Measurements from ENCODE around the gene RREB1.

The RREB1 gene

DNA sequence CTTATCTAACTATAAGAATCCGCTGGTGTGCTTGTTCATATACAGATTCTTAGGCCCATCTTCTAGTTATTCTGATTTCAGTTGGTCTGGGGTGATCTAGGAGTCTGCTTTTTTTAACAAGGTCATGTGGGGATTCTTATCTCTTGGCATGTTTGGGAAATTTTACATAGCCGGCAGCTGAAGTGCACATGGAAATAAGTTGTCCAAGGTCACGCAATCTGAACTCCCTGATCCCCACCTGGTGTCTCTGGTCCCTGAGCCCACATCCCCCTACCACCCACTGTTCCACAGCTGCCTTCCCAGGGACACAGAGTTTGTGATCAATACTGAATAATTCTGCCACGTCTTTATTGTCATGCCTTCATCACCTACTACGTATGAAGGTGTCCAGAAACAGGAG, 114.4 kb downstream of the RREB1 start:
- DNase-seq (ENCODE audit: low read depth, low spot score), result no peak

GRCh38 chr6:7224731-7225130, 117.0 kb downstream of the RREB1 start:
- no peak for DNase-seq (ENCODE audit: low read depth, low spot score)

DNA sequence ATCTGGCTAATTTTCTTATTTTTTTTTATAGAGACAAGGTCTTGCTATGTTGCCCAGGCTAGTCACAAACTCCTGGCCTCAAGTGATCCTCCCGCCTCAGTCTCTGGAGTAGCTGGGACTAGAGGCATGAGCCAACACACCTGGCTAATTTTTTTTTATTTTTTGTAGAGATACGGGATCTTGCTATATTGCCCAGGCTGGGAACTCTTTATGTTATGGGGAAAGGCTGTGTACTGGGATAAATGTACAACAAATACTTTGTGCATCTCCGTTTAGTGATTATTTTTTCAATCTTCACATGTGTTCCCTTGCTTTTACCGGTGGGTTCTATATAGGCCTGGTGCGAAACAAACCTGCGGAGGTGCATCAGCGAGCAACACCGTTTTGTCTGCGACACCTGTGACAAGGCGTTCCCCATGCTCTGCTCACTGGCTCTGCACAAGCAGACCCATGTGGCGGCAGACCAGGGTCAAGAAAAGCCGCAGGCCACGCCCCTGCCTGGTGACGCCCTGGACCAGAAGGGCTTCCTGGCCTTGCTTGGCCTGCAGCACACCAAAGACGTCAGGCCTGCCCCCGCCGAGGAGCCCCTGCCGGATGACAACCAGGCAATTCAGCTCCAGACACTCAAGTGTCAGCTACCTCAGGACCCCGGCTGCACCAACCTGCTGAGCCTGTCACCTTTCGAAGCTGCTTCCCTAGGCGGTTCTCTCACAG, 121.1 kb downstream of the RREB1 start:
- DNase-seq (ENCODE audit: low read depth, low spot score), result no peak

- DNase-seq (ENCODE audit: low read depth, low spot score), result no peak
Observed at GRCh38 chr6:7229376-7230326, 121.9 kb downstream of the RREB1 start.

DNA sequence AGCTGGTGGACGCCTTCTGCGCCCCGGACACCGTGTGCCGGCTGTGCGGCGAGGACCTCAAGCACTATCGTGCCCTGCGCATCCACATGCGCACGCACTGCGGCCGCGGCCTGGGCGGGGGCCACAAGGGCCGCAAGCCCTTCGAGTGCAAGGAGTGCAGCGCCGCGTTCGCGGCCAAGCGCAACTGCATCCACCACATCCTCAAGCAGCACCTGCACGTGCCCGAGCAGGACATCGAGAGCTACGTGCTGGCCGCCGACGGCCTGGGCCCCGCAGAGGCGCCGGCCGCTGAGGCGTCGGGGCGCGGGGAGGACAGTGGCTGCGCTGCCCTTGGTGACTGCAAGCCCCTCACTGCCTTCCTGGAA, 122.5 kb downstream of the RREB1 start:
- no peak for DNase-seq (ENCODE audit: low read depth, low spot score)

DNA sequence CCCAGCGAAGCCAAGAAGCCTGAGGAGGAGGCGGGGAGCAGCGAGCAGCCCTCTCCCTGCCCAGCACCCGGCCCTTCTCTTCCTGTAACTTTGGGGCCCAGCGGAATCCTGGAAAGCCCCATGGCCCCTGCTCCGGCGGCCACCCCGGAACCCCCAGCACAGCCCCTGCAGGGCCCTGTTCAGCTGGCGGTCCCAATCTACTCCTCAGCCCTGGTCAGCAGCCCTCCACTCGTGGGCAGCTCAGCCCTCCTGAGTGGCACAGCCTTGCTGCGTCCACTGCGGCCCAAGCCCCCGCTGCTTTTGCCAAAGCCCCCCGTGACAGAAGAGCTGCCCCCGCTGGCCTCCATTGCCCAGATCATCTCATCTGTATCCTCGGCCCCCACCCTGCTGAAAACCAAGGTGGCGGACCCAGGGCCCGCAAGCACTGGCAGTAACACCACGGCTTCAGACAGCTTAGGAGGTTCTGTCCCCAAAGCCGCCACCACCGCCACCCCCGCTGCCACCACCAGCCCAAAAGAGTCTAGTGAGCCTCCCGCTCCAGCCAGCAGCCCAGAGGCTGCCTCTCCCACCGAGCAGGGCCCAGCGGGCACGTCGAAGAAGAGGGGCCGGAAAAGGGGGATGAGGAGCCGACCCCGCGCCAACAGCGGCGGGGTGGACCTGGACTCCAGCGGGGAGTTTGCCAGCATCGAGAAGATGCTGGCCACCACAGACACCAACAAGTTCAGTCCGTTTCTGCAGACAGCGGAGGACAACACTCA, 123.4 kb downstream of the RREB1 start:
- DNase-seq (ENCODE audit: low read depth, low spot score), result no peak

- DNase-seq (ENCODE audit: low read depth, low spot score), result no peak
Observed at GRCh38 chr6:7232351-7232750, 124.6 kb downstream of the RREB1 start.

DNA sequence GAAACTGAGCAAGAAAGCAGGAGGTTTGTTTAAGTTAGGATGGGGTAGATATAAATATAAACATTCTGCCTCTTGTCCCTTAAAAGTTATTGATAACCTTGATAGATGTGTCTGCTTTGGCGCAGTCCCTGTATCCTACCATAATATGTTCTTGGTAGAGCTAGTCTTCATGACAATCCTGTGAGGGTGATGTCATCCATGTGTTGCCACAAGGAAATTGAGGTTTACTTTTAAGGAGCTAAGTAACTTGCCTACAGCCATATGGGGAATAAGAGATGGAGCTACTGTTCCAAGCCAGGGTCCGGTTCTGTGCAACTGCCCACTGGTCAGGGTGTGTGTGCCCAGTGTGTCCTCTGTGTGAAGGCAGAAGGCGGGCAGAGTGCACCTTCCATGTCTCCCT, 126.8 kb downstream of the RREB1 start:
- no peak for DNase-seq (ENCODE audit: low read depth, low spot score)

GRCh38 chr6:7235712-7236305, 128.0 kb downstream of the RREB1 start:
- DNase-seq (ENCODE audit: low read depth, low spot score), result no peak

- DNase-seq (ENCODE audit: low read depth, low spot score), result no peak
Observed at GRCh38 chr6:7236306-7237209, 128.8 kb downstream of the RREB1 start.

DNA sequence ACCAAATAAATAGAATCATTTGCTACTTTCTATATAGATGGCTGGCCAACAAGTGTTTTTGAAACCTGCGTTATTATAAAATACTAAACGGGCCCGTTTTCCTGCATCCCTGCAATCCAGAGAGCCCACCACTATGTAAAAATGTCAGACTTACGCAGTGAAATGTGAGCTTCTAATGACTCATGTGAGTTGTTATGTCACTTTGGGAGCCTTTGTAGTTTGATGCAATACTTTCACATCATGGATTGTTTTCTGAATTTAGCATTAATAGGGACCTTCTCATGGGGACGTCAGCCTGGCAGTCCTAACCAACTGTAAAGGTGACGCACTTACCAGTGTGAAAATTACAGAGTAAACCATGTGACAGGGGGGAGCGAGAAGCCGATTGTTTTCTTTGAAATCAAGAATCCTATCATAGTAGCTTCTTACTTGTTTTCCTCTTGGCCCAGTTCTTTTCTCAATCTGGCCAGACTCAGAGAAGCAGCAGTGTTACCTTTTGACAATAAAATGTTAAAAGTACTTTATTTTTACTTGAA, 130.0 kb downstream of the RREB1 start:
- no peak for DNase-seq (ENCODE audit: low read depth, low spot score)

DNA sequence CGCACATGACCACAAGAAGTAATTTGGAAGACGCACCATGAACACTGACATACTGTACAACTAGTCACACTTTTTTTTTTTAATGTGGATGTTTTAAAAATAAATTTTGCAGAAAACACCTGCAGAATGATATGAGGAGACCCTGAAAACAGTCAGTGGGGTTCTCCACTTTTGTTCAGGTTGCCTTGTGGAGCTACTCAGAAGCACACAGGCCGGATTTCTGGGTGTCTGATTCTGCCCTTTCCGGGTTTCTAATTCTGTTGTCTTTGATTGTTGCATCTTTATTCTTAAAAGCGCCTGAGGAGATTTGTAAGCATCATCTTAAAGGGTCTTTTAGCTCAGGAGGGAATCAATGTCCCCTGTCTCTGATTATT, 130.8 kb downstream of the RREB1 start:
- DNase-seq (ENCODE audit: low read depth, low spot score), result no peak

GRCh38 chr6:7238900-7239589, 131.3 kb downstream of the RREB1 start:
- DNase-seq (ENCODE audit: low read depth, low spot score), result peak; percentile 34

DNA sequence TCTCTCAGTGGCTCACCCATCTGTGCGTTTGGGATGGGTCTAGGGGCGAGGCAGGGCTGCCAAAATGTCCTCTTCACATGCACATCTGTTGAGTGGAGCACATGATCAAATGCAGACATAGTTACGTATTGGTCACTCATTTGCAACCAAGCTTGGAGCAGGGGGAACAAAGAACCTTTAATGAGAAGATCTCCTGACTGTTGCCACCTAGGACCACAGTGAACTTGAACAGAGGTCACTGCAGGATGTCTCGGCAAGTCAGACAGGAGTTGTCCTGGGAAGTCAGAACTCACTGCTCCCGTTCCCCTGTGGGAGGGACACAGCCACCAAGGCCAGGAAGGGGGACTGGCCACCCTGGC, 131.8 kb downstream of the RREB1 start:
- DNase-seq (ENCODE audit: low read depth, low spot score), result no peak

GRCh38 chr6:7240351-7240750, 132.6 kb downstream of the RREB1 start:
- DNase-seq (ENCODE audit: low read depth, low spot score), result no peak

DNA sequence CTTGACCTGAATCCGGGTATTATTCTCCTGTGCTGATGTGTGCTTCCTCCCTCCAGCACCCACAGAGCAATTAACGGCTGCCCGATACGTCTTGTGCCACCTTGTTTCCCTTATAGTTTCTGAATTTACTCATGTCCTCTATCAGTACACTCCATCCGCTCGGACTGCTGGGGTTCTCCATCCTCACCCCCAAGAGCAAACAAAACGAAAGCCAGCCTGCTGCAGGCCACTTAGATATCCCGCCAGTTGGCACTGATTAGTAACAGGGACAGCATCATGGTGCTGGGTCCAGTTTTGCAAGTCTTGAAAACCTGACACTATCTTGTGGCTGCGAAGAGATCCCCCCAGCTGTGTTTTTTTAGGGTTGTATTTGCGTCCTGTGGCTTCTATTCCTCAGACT, 133.4 kb downstream of the RREB1 start:
- DNase-seq (ENCODE audit: low read depth, low spot score), result no peak

- DNase-seq (ENCODE audit: low read depth, low spot score), result no peak
Observed at GRCh38 chr6:7241709-7242645, 134.2 kb downstream of the RREB1 start.

GRCh38 chr6:7242835-7243178, 135.0 kb downstream of the RREB1 start:
- DNase-seq (ENCODE audit: low read depth, low spot score), result no peak

All from activated CD4-positive, CD25-positive, alpha-beta regulatory T cell treated with anti-CD3 and anti-CD28 coated beads, Interleukin-2, amount 50 U/mL, for 16 hours (primary cell).